GM12873 (cell line): ENCODE results near the gene PLEKHA4.

Source experiments
- TF ChIP-seq, protein P1 (sequence below): IDR thresholded peaks from 2 replicates; pipeline ENCODE4 v1.5.1; 2012; ENCODE audit warnings: low read depth, mild to moderate bottlenecking, moderate library complexity, low read length, control low read depth; ENCODE audit not compliant: insufficient read depth; ENCODE audit errors: missing control alignments

PLEKHA4 gene

DNA sequence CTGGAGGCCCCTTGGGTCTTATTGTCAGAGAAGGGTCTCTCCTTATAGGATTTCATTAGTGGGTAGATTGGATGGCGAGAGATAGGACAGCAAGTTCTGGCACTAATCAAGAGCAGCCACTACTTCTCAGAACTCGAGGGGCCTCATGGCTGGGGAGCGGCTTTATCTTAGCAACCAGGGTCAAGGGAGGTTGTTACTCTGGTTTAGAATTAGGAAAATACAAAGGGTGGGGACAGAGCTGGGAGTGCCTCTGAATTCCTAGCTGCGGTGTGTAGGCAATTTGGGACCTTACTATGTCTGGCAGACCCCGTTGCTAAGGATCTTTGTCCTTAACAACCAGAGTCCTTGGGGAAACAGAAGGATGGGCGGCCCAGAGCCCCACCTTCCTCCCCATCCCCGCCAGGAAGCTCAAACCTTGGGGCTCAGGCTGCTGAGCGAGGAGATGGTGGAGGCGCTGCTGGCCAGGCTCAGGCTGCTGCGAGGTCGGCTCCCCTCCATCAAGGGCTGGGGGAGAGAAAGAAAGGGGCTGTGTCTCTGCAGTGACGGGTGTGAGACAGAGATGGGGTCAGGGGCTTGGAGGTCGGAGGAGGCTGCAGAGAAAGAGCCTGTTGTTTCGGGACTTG, 1.2 kb downstream of the PLEKHA4 start:
- TF ChIP-seq, protein P1, sequence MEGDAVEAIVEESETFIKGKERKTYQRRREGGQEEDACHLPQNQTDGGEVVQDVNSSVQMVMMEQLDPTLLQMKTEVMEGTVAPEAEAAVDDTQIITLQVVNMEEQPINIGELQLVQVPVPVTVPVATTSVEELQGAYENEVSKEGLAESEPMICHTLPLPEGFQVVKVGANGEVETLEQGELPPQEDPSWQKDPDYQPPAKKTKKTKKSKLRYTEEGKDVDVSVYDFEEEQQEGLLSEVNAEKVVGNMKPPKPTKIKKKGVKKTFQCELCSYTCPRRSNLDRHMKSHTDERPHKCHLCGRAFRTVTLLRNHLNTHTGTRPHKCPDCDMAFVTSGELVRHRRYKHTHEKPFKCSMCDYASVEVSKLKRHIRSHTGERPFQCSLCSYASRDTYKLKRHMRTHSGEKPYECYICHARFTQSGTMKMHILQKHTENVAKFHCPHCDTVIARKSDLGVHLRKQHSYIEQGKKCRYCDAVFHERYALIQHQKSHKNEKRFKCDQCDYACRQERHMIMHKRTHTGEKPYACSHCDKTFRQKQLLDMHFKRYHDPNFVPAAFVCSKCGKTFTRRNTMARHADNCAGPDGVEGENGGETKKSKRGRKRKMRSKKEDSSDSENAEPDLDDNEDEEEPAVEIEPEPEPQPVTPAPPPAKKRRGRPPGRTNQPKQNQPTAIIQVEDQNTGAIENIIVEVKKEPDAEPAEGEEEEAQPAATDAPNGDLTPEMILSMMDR = no peak

DNA sequence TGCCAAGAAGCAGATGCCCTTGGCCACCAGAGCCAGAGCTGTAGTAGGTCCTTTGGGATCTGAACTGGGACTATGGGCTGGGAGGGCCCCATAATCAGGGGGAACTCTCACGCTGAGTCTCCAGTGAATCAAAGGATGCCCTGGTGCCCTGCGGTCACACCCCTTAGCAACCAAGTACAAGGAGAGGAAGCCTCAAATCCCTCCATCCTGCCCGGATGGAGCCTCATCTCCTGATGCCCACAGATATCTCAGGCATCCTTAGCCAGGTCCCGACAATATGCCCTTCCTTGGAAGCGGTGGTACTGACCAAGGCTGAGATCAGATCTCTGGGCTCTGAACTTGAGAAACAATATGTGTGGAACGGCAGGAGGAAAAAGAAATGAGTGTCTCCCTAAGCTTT, 1.7 kb downstream of the PLEKHA4 start:
- TF ChIP-seq, protein P1 = no peak

DNA sequence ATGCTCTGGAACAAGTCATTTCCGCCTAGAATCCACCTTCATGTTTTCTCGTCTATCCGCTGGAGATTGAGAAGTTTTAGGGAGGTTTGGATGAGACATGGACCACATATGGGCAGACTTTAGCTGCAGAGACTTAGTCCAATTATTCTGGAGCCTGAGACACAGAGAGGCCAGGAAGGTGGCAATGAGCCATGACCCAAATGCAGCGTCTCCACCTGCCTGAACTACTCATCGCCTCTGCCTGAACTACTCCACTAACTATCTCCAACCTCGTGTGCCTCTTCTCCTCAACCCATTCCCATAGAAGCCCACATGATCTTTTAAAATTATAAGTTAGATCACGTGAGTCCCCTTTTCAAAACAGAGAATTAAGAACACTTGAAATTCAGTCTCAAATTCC, 5.6 kb downstream of the PLEKHA4 start:
- TF ChIP-seq, protein P1 = no peak

DNA sequence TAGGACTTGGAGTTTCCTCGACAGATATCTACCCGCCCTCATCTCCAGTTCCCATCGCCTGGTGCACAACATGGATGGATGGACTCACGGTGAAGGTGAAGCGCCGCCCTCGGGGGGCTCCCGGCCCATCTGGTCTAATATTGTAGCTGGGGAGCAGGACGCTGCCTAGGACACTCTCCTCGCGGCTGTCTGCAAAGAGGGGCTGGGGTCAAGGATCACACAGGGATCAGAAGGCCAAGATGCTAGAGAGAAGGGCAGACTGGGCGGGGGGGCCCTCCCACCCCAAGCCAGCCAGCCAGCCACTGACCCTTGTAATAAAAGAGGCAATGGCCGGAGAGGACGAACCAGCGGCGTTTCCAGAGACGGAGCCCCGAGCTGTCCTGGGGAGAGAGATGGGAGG, 7.1 kb downstream of the PLEKHA4 start:
- TF ChIP-seq, protein P1 = no peak

DNA sequence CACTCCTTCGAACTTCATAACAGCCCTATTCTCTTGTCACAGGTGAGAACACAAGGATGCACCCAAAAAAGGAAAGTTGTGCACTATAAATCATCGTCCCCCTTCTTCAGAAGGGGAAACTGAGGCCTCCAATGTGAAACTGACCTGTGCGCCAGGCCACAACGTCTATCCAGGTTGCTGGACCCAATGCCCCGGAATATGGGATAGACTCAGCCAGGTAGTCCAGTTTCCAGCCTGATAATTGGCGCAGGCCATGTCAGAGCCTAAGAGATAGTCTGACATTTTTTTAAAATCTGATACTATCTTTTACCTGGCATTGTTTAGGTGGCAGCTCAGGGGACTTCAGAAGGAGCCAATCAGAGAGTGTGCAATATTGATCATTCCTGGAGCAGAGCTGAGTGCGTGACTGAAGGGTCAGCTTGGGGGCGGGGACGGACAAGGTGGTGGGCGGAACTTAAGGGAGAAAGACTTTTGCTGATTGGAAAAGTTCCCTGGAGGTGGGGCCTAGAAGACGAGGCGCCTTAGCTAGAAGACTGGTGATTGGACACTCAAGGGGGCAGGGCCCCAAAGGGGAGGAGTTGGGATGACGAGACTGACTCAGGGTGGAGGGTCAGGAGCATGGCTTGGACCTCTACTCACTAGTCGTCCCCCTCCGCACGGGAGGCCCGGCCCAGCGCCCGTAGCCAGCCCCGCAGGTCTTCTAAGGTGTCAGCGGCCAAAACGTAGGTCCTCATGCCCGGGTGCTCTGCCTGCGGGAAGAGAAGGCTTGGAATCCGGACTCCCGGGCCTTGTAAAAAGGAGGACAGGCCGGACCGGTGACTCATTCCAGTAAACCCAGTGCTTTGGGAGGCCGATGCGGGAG, 8.5 kb downstream of the PLEKHA4 start:
- TF ChIP-seq, protein P1 = no peak

DNA sequence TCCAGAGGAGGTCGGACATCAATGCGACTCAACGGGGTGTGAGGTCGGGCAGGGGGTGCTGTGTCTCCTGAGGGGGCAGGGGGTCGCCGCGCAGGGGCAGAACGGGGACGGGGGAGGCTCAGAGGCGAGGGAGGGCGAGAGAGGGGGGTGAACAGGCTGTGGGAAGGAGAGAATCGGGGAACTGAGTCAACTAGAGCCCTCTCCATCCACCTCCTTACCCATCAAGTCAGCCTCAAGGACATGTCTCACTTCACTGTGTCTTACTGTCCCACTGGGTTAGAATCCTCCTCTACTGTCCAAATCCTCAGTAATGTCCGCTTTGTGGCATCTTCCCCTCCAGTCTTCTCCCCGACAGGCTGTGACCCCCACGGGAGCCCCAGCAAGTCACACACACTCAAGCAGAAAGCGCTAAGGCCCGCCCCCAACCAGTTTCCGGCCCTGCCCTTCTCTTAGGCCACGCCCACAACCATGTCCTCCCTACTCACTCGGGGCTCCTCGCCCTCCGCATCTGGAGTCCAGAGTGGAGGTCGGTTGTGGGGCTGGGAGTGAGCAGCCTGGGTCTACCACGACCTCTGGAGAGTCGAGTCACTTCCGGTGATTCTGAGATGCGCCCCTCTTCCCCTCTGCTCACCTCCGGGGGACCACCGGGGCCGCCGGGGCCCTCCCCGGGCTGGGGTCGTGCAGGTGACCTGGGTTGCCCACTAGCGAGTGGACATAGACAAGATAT, 9.3 kb downstream of the PLEKHA4 start:
- TF ChIP-seq, protein P1 = no peak

DNA sequence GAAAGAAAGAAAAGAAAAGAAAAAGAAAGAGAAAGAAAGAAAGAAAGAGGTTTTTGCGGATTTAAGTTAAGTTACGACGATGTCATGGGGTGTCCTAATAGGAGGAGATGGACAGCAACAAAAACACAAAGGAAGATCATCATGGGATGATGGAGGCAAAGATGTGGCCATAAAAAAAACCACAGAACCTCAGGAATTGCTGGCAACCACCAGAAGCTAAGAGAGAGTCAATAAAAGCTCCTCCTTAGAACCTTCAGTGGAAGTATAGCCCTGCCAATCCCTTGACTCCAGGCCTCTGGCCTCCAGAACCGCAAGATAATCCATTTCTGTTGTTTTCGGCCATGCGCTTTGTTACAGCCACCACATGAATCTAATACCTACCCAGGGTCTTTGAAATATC, 11.5 kb downstream of the PLEKHA4 start:
- TF ChIP-seq, protein P1 = no peak
